Measurements from ENCODE around the gene ZNF469. TPM values are rescaled to one million over a fixed set of nuclear protein-coding genes. Genes with fewer than 3 reads are reported as not detected.

The ZNF469 gene
- total and polyA plus RNA-seq, 9 of the 15 experiments (the other 6 are each of a cell fraction or from before 2014, with no cell fraction given), result 0.01 to 0.04 TPM; not detected in 7

GRCh38 chr16:88423448-88423850 is 40.7 kb downstream of the ZNF469 start (continued):
- TF ChIP-seq MAFK (IDR thresholded peaks at IDR 0.05; ENCODE audit: low read length), result no peak
- peak; percentile 8 to 75 (median 44) for TF ChIP-seq YY1 (IDR thresholded peaks at IDR 0.05; ENCODE audit: borderline replicate concordance in 1 of 3, control insufficient read depth in 1 of 3, extremely low read depth in 1 of 3, insufficient read depth in 3 of 3, insufficient read length in 1 of 3, insufficient replicate concordance in 2 of 3, low read depth in 1 of 3, low read length in 2 of 3)
- peak; percentile 53; the same call in 1 of the 2 replicates for TF ChIP-seq GATA2 (CRISPR knock-in tag; IDR thresholded peaks at IDR 0.05)
- TF ChIP-seq, protein P1, sequence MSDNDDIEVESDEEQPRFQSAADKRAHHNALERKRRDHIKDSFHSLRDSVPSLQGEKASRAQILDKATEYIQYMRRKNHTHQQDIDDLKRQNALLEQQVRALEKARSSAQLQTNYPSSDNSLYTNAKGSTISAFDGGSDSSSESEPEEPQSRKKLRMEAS (CRISPR knock-in tag; IDR thresholded peaks at IDR 0.05), result peak; percentile 68
- peak; percentile 65 for TF ChIP-seq CBFA2T2 (conservative IDR thresholded peaks at IDR 0.05)
- TF ChIP-seq CC2D1A (IDR thresholded peaks at IDR 0.05), result no peak

DNA sequence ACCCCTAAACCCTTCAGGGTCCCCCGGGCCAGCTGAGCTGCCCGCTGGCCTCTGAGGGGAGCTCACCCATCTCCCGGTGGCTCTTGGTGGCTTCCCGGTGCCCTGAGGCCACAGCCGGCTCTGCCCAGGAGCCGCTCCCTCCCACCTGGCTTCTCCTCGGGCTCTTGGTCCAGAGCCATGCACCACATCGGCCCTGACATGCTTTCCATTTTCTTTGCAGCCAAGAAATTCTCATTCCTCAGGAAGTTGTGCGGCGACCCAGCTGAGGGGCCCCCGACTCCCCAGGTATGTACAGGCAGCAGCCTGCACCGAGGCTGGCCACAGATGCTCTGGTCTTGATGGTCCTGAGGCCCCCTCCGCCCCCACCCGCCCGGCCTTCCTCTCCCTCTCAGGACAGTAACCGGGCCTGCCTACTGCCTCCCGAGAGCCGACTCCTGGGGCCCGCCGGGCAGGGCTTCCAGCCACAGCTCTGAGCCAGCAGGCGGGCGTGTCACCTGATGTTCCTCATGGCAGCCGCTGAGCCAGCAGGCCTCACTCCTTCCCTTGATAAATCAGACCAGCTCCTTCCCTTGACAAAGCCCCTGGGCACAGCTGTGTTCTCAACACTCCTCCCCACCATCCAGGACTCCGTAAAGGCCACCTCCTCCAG is 42.0 kb downstream of the ZNF469 start:
- Histone ChIP-seq H3K79me2 (ENCODE audit: control insufficient read depth, insufficient read depth, low read length) (no peaks in the 10 kb centered on the region), H3K36me3 (ENCODE audit: control insufficient read depth, insufficient read depth, low read length) (no peaks in the 10 kb centered on the region), H3K9me1 (ENCODE audit: control insufficient read depth, insufficient read depth, low read length) (no peaks in the 10 kb centered on the region), H3K9me3 (replicated peaks; ENCODE audit: control insufficient read depth, insufficient read depth, low read depth, low read length) (no peaks in the 10 kb centered on the region), H3K27me3 (ENCODE audit: control insufficient read depth in 2 of 2, insufficient read depth in 2 of 2, low read length in 2 of 2) (peaks cover 10 to 52% of the 10 kb centered on the region in 2 experiments), H3K4me2 (ENCODE audit: insufficient read depth, low read length) (no peak overlapping the region), H3K27ac (ENCODE audit: extremely low read depth, low read depth, low read length) (no peak overlapping the region), H2AFZ (ENCODE audit: low read depth, low read length) (no peak overlapping the region), H3K4me3 (no peak overlapping the region), H3K9ac (ENCODE audit: insufficient read depth in 1 of 2, low read depth in 2 of 2, low read length in 2 of 2) (0 out of 4 replicates have a peak overlapping the region, but pooled peaks of 1 of the 2 experiments have one; percentile 26), H3K4me1 (replicated peaks in 1 of 2; ENCODE audit: control insufficient read depth in 2 of 2, insufficient read depth in 2 of 2, low read length in 2 of 2) (peaks cover 0 to 33% of the 10 kb centered on the region in 2 experiments; a peak in 3 of 5 replicates), H4K20me1 (replicated peaks; ENCODE audit: control insufficient read depth, insufficient read depth, low read length) (peaks cover 2% of the 10 kb centered on the region; the same call in 1 of the 2 replicates)
- ChIA-PET POLR2A (interaction anchor here (1.0 to 1.4 kb wide), 2 partner anchors 33 to 655 kb away, joined by 4 read pairs; no protein-coding TSS in a partner anchor), CTCF (ENCODE audit: low intra/inter-chr PET ratio) (no interaction called here)
- intact Hi-C loops (cut with micrococcal nuclease), result no loop called here
- DNase-seq (ENCODE audit: extremely low read depth in 1 of 4, low spot score in 3 of 4), result no peak
- no peak for FAIRE-seq
- ATAC-seq, result no peak
- TF ChIP-seq ZFP36 (IDR thresholded peaks at IDR 0.05; ENCODE audit: low read depth, low read length, partially characterized antibody) (peak; percentile 25), ZNF696 (CRISPR knock-in tag; conservative IDR thresholded peaks at IDR 0.05) (no peak), RAD51 (IDR thresholded peaks at IDR 0.05; ENCODE audit: borderline replicate concordance, low read depth) (no peak), NKRF (IDR thresholded peaks at IDR 0.05; ENCODE audit: borderline replicate concordance) (no peak), ZNF143 (CRISPR knock-in tag; IDR thresholded peaks at IDR 0.05) (no peak), CBX8 (IDR thresholded peaks at IDR 0.05; ENCODE audit: borderline replicate concordance, extremely low read depth, low read depth, low read length, poor library complexity, severe bottlenecking) (no peak)
- WGBS (ENCODE audit: insufficient coverage, low coverage, missing lambda C conversion rate), result 19% methylated on average over 13 of the region's 24 CpGs
- no TSS peak for BruUV-seq (replicated peaks)
- in situ Hi-C loops (cut with MboI), result no loop called here

Measured in K562 (cell line).